Ovary (tissue), 3 donors: Measurements from ENCODE around the gene KDM2B.

Experiments
- CTCF ChIP-seq, 3 donors: fragments of 450-650 bp in 2 of 3; fragments of 200-600 bp in 1 of 3; IDR thresholded peaks; one replicate each; pipeline versions ENCODE4 v1.5.1 to v1.8.0; 2016 to 2022; ENCODE audit warnings: antibody characterized with exemption in 3 of 3, mild to moderate bottlenecking in 1 of 3
- POLR2A ChIP-seq: fragments of 450-650 bp; IDR thresholded peaks from one replicate; pipeline ENCODE4 v1.6.1; 2017; ENCODE audit warnings: antibody characterized with exemption, mild to moderate bottlenecking, moderate library complexity
- donor health status: DM: no; HTN: no; CAD: no.

DNA sequence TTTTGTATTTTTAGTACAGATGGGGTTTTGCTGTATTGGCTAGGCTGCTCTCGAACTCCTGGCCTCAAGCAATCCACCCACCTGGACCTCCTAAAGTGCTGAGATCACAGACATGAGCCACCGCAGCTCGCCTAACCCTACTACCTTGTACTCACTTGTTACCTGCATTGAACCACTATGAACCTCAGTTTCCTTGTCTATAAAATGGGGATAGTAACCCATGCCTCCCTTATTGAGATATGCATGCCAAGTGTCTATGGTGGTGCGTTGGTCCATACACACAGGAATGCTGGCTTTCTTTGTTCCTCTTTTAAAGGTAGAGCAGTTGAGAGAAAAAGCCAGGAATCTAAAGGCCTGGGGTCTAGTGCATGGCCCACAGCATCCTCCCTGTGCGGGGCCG lies 40.9 kb downstream of the KDM2B start:
- no peak for TF ChIP-seq POLR2A
- TF ChIP-seq CTCF (IDR thresholded peaks at IDR 0.05): no peak
